ENCODE results near the gene SLITRK4.

The SLITRK4 gene, protein sequence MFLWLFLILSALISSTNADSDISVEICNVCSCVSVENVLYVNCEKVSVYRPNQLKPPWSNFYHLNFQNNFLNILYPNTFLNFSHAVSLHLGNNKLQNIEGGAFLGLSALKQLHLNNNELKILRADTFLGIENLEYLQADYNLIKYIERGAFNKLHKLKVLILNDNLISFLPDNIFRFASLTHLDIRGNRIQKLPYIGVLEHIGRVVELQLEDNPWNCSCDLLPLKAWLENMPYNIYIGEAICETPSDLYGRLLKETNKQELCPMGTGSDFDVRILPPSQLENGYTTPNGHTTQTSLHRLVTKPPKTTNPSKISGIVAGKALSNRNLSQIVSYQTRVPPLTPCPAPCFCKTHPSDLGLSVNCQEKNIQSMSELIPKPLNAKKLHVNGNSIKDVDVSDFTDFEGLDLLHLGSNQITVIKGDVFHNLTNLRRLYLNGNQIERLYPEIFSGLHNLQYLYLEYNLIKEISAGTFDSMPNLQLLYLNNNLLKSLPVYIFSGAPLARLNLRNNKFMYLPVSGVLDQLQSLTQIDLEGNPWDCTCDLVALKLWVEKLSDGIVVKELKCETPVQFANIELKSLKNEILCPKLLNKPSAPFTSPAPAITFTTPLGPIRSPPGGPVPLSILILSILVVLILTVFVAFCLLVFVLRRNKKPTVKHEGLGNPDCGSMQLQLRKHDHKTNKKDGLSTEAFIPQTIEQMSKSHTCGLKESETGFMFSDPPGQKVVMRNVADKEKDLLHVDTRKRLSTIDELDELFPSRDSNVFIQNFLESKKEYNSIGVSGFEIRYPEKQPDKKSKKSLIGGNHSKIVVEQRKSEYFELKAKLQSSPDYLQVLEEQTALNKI

DNA sequence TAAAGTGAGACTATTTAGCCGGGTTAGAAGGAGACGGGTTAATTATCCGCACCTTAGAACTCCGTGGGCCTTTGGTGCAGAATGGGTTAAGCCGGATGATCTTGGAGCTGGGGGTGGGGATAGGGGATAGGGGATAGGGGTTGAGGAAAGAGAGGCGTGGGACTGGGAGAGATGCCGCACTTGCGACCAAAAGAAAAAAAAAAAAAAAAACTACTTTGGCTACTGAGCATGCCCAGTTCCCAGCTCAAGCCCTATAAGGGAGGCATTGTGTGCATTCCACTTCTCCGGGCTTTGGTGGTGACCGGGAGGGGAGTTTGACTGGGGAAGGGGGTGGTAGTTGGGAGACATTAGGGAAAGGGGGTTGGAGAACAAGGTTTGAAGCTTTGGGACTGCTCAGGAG lies at the start of gene SLITRK4:
Gene SLITRK4, minus strand, starts transcription at position 187 of the 400 bp plus-strand sequence. CDS start 4,993 bp downstream, outside the sequence.
- DNase-seq (ENCODE audit: low read depth) = no peak

DNA sequence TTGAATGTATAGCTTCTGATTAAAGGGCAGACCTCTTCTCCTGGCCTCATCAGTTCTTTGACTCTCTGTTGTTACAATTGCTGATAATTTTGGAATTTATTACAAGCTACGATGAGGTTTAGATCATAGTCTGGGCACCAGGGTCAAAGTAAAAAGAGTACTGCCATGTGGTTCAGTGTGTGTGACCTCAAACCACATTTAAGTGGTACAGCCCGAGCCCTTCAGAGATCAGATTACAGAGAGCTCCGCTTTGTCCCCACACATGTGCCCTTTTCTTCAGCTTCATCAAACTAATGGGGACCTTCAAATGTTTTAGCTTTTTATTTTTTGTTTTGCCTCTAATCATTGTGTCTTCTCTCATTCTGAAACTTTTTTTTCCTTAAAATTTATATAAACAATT lies 47.6 kb upstream of the SLITRK4 start:
- no peak for DNase-seq (ENCODE audit: low read depth)

DNA sequence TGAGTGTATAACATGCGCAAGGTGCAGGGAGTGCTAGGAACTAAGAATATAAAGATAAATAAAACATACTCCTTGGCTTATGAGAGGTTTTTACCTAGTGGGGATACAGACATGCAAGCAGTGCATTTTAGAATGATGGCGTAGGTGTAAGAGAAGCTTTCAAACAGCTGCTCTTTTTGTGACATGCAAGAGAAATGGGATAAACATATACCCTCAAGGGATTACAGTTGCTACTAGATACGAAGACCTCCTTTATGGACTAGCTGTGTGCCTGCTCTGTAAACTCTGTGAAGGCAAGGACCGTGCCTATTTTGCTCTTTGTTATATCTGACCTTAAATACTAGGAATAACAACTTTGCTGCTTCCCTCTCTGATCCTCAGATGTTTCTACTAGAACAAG lies 39.0 kb upstream of the SLITRK4 start:
- no peak for DNase-seq (ENCODE audit: low read depth)

DNA sequence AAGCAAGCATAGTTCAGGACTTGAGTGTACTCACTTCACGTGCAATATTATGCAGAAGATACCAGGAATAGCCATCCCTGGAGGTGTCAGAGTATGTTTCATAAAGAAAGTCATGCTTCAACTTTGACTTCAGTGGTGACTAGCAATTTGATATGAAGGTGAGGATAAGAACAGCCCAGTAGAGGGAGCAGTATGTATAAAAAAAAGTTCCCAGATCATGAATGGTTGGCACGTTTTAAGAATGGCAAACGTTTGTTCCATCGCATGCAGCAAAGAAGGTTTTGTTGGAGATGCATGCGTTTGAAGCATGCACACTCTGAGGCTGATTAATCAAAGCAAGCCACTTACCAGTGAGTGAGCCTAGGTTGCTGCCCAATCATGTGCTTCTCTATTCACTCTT lies 33.5 kb upstream of the SLITRK4 start:
- DNase-seq (ENCODE audit: low read depth) = no peak

DNA sequence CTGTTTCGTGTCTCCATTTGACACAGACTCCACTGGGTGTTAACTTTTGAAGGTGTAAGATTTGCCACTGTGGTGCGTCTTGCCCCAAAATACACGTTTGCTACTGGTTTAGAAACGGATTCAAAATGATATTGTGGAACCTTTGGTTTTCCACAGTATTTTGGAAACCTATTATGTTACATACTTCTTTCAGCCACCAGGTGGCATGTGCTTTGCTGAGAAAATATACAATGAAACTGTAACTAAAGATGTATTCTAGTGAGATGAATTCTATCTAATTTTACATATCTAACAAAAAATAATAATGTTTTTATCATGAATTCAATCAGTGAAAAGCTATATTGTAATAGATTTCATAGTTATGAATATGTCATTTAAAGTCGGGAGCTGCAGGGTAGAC lies 28.4 kb upstream of the SLITRK4 start:
- no peak for DNase-seq (ENCODE audit: low read depth)

DNA sequence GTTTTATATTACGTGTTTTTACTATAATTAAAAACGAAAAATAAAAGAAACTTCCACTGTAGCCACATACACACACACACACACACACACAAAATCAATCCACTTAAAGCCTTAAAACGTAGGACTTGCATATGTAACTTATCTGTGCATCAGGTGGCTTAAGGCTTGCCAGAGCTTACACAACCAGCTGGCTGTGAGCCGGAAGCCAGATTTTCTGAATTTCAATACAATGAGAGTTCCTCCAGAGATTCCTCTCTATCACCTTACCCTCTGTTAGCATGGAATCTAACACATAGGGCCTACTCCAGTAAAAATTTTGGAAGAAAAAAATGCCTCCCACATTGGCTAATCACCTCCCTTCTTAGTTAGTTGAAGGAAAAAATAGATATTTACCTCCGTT lies 27.9 kb upstream of the SLITRK4 start:
- DNase-seq (ENCODE audit: low read depth) = no peak

DNA sequence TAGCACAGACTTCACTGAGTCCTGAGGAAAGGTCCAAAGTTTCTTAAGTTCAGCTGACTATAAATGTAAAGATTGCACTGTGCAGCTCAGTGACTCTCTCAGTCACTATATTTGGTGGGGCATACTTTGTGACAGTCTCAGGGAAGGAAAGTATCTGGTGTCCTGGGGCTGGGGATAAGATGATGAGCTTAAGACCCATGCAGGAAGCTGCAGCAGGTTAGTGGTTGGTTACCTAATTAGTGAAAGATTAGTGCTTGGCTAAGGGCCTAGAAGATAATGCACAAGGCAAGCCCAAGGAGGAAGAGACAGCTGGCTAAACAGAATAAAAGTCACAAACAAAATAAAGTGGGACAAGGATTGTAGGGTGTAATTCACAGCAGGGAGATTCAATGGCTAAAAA lies 25.4 kb upstream of the SLITRK4 start:
- DNase-seq (ENCODE audit: low read depth) = no peak

DNA sequence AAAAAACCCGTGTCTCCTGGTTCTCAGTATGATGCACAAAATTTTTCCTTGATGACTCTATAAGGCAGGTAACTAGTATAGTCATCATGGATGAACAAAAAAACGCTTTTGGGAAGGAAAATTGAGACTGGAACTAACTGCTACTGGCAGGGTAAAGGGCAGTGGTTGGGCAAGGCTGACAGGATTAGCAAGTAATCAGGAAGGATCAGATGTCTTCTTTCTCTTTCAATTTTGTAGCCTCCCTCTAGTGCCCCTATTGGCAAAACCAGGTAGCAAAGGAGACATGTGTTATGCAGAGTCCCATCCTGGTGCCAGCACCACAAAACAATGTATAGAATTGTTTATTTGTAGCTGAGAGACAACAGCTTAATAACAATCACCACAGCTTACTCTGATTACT lies 12.8 kb upstream of the SLITRK4 start:
- DNase-seq (ENCODE audit: low read depth) = no peak

DNA sequence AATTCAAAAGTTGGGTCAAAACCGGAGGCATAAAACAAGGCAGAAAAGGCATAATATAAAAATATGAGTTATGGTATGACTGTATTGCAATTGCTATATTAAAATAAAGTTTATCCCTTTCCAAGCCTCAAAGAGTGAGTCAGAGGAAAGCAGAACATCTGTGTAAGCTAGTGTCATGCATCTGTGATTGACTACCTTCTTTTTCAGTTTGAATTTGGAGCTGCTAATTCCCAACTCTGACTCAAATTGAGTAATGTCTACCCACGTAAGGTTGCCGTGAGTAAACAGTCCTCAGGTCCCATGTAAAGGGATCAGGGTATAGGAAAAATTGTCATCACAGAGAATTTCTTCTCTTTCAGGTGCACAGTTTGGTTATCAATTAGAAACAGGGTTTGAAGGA lies 6.5 kb upstream of the SLITRK4 start:
- no peak for DNase-seq (ENCODE audit: low read depth)

DNA sequence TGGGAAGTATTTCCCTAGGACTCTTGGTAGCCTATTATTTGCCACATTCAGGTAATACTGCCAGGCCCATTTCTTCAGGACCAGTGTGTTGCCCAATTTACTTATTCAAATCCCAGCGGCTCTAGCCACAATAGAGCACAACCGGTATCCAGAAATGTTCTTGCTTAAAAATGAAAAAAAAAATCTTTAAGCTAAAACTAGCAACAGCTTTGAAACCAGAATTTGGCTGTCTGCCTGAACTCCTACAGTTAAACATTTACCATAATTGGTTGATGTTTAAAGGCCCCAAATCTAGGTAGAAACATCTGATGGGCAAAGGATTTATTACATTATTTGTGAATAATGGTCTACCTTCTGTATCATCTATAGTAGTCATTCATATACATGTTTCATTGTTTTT lies 930 bp upstream of the SLITRK4 start:
- DNase-seq (ENCODE audit: low read depth) = no peak

DNA sequence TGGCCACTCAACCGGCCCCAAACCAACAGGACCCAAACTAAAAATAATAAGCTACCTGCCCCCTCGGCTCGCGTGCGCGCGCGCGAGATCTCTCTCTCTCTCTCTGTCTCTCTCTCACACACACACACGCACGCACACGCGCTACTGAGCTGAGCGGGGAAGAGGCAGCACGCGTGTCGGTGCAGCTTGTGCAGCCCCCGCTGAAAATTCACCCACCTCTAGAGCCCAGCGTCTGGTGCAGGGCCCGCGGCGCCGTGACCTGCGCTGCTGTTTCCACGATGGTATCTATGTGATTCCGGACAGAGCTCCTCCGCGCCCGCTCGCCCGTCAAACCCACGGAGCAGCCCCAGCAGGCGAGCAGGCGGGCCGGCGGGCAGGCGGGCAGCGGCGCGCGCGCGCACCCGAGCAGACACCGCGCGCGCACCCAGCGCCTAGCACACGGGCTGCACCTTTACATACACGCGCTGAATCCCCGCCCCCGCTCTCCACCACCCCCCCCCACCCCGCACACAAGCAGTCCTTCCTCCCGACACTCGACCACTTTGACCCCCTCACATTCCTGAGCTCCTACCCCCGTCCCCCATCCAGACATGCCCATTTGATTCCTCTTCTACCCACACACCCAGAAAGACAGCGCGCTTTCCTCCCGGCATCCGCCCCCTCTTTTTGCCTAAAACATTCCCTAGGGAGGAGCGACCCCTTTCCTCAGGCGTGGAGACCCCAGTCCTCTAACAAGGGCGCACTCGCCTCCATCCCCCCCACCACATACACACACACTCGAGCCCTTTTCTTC lies 1.0 kb downstream of the SLITRK4 start:
- no peak for DNase-seq (ENCODE audit: low read depth)

DNA sequence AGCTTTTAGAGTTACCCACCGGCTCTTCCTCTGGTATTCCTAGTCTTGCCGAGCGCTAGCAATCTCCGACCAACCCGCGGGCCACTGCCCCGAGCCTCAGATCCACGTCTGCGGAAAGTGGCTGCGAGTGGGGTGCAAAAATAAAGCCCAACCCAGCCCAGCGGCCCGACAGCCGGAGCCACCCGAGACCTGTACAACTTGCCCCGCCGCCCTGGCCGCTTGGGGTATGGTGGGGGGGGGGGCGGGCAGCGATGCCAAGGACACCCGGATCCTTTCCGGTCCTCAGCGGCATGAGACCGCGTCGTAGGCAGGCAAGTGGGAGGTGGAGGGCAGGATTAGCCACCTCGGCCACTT lies 1.6 kb downstream of the SLITRK4 start:
- no peak for DNase-seq (ENCODE audit: low read depth)

DNA sequence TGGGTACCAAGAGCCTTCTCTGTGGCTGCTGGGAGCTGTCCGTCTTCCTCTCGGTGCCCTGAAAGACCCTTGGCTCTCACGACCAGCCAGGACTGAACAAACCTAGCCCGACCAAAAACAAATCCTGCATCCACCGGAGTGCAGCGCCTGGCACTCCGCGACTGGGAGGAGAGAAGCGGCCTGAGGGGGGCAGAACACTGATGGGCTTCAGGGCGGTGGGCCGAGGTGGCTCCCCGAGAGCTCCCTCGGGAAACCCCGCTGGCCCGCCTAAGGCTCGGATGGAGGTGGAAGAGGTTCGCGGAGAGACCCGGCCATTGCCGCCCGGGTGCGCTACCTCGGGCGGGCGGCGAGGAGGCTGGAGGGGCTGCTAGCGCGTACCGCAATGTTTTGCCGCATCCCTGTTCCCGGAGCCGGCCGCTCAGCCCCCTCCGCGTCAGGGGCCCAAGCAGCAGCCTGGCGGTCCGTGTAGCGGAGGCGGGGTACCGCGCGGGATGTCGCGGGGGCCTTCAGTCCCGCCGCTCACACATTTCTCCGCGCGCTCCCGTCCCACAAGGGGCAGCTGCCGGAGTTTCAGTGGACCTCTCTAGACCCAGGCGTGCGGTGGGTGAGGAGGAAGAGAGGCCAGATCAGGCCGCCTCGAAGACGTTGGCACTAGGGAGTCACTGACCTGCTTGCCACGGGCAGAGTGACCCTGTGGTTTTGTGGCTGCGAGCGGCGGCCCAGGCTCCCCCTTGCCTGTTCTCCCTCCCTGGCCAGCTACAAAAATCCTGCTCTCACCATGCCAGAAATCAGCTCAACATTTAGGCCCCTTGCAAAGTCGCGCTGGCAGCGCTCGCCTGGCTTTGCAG lies 2.2 kb downstream of the SLITRK4 start:
- DNase-seq (ENCODE audit: low read depth) = no peak

DNA sequence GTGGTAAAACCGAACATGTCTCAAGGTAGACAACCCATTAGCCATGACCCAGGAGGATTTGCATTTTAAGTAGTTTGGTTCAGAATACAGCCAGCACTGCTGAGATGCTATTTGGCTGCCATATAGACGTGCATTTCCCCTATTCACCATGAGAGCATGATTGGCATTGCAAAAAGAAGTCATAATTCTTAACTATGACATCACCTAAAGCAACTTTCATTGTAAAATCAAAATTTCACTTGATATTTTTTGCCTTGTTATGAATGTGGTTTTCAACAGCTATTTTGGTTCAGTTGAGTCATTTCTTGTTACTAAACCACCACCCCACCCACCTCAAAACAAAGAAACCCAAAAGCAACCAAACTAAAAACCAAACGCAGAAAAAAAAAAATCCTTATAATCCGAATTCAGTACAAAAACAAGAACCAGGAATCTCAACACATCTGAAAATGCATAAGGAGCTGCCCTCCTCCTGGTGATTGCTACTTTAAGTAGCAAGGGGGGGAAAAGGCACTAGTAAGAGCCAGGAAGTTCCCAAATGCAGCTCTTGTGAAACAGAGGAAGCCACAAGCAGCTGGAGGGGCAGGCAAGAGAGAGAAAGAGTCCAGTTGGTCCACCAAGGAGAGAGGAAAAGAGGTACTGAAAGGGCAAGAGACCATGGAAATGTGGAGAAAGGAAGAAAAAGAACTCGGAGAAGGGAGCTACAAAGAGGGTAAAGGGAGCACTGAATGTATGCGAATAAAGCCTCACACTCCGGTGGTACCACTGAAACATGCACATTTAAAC lies 3.1 kb downstream of the SLITRK4 start:
- no peak for DNase-seq (ENCODE audit: low read depth)

DNA sequence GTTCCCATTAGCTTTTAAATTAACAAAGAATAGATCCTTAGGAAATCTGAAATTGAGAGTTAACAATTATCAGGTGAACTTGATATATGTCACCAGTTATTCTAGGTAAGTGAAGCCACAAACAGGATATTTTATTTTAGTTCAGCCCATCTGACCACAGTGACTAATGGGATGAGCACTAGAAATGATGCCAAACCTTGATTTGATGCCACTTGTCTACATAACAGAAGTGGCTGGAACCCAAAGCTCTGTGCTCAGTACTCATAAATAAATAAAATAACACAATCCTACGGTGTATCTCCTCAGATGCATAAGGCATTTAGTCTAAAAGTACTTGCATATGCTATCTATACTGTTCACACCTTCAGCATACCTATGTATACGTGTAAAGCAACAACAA lies 12.2 kb downstream of the SLITRK4 start:
- no peak for DNase-seq (ENCODE audit: low read depth)

DNA sequence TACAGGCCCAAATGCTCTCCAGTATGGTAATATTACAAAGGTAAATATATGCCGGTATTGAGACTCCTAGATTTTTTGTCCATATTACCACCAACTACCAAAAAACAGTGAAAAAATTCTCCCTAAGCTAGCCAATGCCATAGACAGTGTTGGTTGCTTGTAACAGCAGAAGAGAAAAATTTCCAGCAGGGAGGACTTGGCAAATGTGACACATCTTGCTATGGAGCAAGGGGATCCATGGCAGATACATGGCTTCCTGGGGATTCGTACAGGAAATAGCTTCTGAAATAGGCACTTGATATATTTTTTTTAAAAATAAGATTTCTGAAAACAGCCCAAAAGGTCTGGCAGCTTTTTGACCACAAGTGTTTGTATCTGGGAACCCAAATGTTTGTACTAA lies 14.6 kb downstream of the SLITRK4 start:
- no peak for DNase-seq (ENCODE audit: low read depth)

DNA sequence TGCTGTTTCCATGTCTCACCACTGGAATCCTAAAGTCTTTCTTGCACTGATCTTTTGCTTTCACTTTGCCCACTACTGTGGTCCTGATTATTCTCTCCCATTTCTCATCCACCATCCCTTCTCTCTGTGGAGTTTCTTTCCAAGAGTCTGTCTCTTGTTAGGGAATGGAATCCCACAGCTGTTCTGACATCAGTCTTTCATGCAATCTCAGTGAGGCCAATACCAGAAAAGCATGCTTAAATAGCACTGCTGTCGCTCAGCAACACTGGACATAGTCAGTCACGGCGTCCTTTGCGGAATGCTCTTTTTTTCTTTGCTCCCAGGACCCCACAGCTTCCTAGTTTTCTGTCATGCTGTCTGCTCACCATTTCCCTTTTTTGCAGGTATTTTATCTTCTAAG lies 20.1 kb downstream of the SLITRK4 start:
- no peak for DNase-seq (ENCODE audit: low read depth)

DNA sequence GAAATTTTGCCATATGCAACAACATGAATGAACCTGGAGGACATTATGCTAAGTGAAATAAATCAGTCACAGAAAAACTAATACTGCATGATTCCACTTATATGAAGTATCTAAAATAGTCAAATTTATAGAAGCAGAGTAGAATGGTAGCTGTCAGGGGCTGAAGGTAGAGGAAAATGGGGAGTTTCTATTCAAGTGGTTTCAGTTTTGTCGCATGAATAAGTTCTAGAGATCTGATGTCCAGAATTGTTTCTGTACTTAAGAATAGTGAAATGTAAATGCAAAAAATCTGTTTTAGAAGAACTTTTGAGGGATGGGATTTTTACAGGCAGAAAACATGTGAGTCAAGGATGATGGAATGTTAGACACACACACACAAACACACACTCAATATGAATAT lies 34.1 kb downstream of the SLITRK4 start:
- DNase-seq (ENCODE audit: low read depth) = no peak

DNA sequence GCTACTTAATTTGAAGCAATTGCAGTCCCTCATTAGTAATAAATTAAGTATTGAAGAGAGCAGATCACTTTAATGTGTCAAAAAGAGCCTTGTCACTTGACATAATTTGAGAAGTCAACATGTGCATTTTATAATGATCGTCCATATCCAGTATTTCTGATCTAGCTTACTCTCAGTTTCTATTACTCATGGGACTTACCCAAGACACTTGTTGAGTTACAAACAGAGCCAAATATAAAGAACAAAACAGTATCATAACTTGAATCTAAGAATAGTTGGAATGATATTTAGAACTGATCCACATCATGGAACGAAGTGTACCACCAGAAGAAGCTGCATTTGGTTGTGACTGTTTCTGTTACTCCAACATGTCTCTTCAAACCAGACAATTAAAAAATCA lies 54.7 kb downstream of the SLITRK4 start:
- DNase-seq (ENCODE audit: low read depth) = no peak

DNA sequence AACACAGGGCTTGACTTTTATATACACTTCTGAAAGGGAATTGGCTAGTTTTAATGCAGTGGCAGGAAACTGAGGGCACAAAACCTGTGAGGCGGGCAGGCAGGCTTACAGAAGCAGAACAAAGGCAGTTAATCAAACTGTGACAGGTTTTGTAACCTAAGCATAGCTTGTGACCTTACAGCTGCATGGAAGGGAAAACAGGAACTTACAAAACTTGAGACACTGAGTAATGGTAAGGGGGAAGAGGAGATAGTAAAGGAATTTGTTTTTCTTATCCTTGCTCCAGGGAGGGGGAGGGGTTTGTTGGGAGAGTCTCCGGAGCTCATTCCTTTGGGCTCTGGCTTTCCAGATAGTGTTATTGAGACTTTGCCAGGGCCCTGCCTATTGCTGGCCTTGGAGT lies 55.6 kb downstream of the SLITRK4 start:
- DNase-seq (ENCODE audit: low read depth) = no peak
